NK-92 treated with Interleukin-12 subunit alpha and Interleukin-12 subunit beta, amount 100 ng/mL, for 24 hours (cell line): ENCODE measurements around the gene REM2.

Source experiments
- DNase-seq: peaks from one replicate; lab custom pipeline; 2025; lab: John Stamatoyannopoulos, UW

REM2 gene

DNA sequence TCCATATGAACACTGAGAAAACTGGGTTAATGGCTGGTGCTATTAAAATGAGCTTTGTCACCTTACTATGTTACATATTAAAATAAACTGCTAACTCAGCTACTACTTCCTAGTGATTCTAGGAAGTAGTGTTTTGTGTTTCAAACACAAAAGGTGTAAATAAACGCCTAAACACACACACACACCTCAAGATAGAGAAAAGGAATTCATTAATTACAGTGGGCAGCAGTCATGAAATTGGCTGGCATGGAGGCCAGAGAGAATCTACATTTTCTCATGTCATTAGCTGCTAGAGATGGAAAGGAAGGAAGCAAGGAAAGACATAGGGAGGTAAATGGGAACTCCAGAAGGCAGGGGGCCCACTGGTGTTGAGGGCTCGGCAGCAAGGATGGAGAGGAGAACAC lies 46.9 kb downstream of the REM2 start:
- no peak for DNase-seq

DNA sequence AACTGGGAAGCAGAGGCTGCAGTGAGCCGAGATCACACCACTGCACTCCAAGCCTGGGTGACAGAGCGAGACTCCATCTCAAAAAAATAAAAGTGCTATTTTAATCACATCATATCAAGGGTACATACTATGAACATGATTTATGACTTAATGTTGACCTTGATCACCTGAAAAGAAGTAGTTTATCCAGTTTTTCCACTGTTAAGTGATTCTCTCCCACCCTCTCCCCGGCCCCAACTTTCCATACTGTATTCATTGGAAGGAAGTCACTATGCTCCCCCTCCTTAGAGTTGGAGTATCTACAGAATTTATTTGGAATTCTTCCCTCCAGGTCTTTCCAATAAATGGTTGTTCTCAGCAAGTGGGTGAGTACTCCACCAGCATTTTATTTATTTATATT lies 49.1 kb downstream of the REM2 start:
- no peak for DNase-seq

DNA sequence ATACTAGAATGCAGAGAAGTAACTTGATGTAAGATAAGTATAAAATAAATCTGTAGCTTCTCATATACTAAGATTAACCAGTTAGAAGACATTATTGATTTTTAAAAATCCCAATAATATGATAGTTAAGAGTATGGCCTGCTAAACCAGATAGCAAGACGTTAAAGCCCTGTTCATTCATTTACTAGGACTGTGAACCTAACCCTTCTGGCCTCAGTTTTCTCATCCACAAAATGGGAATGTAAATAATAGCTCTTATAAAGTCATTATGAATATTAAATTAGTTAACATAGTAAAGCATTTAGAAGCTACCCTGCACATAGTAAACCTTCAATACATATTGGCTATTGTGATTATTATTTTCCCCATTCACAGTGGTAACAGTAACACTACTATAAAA lies 52.1 kb downstream of the REM2 start:
- DNase-seq: no peak
